ENCODE measurements around the gene RCAN3.

Gene RCAN3

DNA sequence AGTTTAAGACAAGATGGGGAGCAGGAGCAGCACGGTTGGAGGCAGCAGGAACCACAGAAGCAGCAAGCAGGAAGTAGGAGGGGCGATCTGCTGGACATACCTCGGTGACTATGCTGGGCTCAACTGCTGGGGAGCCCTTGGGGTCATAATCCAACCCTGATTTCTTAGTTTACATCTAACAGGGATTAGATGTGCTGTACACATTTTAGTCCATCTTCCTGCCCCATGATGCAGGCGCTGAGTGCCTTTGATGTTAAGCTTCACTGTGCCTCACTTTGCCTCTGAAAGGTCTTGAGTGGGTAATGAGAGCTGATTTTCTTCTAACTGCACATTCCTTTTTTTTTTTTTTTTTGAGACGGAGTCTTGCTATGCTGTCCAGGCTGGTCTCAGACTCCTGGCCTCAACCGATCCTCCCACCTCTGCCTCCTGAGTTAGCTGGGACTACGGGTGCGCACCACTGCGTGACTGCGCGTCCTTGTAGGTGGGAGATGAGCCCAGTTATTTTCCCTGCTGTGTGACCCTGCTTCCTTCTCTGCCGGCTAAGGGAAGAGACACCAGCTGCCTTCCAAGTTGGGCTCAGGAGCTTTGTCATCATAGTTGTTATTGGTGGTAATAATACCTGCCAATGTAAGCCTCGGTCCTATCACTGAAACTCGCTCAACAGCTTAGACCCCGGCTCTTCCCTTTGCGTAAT, 1.1 kb upstream of the RCAN3 start:
- Histone ChIP-seq H3K27me3 (ENCODE audit: insufficient read depth, low read length) (peaks cover 11% of the 10 kb centered on the region; the same call in 1 of the 2 replicates), H3K4me1 (ENCODE audit: insufficient read depth, low read length) (peaks cover 18% of the 10 kb centered on the region), H3K4me3 (ENCODE audit: low read length) (peak overlapping the region; percentile 91), H3K9me3 (ENCODE audit: insufficient read depth, low read depth, low read length) (no peaks in the 10 kb centered on the region), H3K27ac (ENCODE audit: low read depth, low read length) (no peak overlapping the region), H3K36me3 (ENCODE audit: insufficient read depth, low read length) (no peaks in the 10 kb centered on the region), H3K9ac (ENCODE audit: low read depth, low read length) (0 out of 2 replicates have a peak overlapping the region, but pooled peaks have one; percentile 62)
- WGBS, result 78% methylated on average over 16 of the region's 16 CpGs

- no peaks in the 10 kb centered on the region for H3K36me3 ChIP-seq (ENCODE audit: insufficient read depth, low read length)
- no peaks in the 10 kb centered on the region for H3K9me3 ChIP-seq (ENCODE audit: insufficient read depth, low read depth, low read length)
- H3K27ac ChIP-seq (ENCODE audit: low read depth, low read length), result peak overlapping the region; percentile 62; the same call in 1 of the 2 replicates
- peak overlapping the region; percentile 91 for H3K4me3 ChIP-seq (ENCODE audit: low read length)
- H3K9ac ChIP-seq (ENCODE audit: low read depth, low read length), result peak overlapping the region; percentile 62
- peaks cover 11% of the 10 kb centered on the region; the same call in 1 of the 2 replicates for H3K27me3 ChIP-seq (ENCODE audit: insufficient read depth, low read length)
- H3K4me1 ChIP-seq (ENCODE audit: insufficient read depth, low read length), result peaks cover 23% of the 10 kb centered on the region
- WGBS, result 5% methylated on average over 39 of the region's 39 CpGs
Observed at GRCh38 chr1:24502065-24502708, 449 bp upstream of the RCAN3 start.

- peak overlapping the region; percentile 61 for H3K9ac ChIP-seq (ENCODE audit: low read depth, low read length)
- peak overlapping the region; percentile 91 for H3K4me3 ChIP-seq (ENCODE audit: low read length)
- peaks cover 11% of the 10 kb centered on the region; the same call in 1 of the 2 replicates for H3K27me3 ChIP-seq (ENCODE audit: insufficient read depth, low read length)
- no peaks in the 10 kb centered on the region for H3K9me3 ChIP-seq (ENCODE audit: insufficient read depth, low read depth, low read length)
- H3K27ac ChIP-seq (ENCODE audit: low read depth, low read length), result no peak overlapping the region
- no peaks in the 10 kb centered on the region for H3K36me3 ChIP-seq (ENCODE audit: insufficient read depth, low read length)
- 4% methylated on average over 36 of the region's 53 CpGs for WGBS
- peaks cover 27% of the 10 kb centered on the region for H3K4me1 ChIP-seq (ENCODE audit: insufficient read depth, low read length)
Observed at GRCh38 chr1:24503059-24503751, 569 bp downstream of the RCAN3 start.

- Histone ChIP-seq H3K4me1 (ENCODE audit: insufficient read depth, low read length) (peaks cover 31% of the 10 kb centered on the region), H3K4me3 (ENCODE audit: low read length) (peak overlapping the region; percentile 91), H3K27ac (ENCODE audit: low read depth, low read length) (no peak overlapping the region), H3K36me3 (ENCODE audit: insufficient read depth, low read length) (no peaks in the 10 kb centered on the region), H3K27me3 (ENCODE audit: insufficient read depth, low read length) (peaks cover 11% of the 10 kb centered on the region; the same call in 1 of the 2 replicates), H3K9ac (ENCODE audit: low read depth, low read length) (no peak overlapping the region), H3K9me3 (ENCODE audit: insufficient read depth, low read depth, low read length) (no peaks in the 10 kb centered on the region)
- WGBS, result 73% methylated on average over 6 of the region's 7 CpGs
Observed at GRCh38 chr1:24503870-24504523, 1.4 kb downstream of the RCAN3 start.

DNA sequence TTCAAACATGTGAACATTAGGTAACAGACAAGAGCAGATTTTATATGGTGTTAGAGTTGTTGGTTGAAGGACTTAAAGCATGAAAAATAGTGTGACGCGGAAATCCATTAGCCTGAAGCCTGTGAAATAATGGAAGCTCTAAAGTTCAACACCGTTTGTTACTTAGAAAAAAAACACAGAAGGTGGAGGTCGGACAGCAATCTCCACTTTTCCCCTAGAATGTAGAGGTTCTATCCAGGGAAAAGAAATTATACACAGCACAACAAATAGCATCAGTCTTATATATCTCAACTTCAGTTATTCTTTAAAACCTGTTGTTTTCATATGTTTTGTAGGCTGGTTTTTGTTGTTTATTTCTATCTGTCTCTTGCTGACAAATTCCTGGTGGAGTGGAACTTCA, 1.9 kb downstream of the RCAN3 start:
- WGBS, result 89% methylated on average over 4 of the region's 4 CpGs

DNA sequence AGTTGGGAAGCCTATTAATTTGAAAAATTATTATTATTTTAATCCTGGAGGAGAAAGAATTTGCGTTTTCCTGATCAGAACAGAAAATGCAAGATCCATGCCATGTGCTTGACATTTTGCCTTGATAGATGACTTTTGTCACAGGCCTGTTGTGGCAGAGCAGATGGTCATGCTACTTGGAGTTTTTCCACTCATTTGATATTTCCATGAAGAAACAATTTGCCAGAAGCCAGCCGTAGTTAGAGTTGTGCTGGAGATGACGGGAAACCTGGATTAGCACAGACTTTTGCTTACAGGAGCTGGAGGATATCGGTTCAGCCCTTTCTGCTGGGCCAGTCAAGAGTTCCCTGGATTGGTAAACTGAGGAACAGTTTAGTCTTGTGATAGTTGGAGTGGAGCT, 3.2 kb downstream of the RCAN3 start:
- no peaks in the 10 kb centered on the region for H3K9me3 ChIP-seq (ENCODE audit: insufficient read depth, low read depth, low read length)
- no peak overlapping the region for H3K4me3 ChIP-seq (ENCODE audit: low read length)
- 91% methylated on average over 4 of the region's 4 CpGs for WGBS
- H3K4me1 ChIP-seq (ENCODE audit: insufficient read depth, low read length), result peaks cover 34% of the 10 kb centered on the region
- no peaks in the 10 kb centered on the region for H3K36me3 ChIP-seq (ENCODE audit: insufficient read depth, low read length)
- H3K27me3 ChIP-seq (ENCODE audit: insufficient read depth, low read length), result peaks cover 11% of the 10 kb centered on the region; the same call in 1 of the 2 replicates
- no peak overlapping the region for H3K27ac ChIP-seq (ENCODE audit: low read depth, low read length)
- no peak overlapping the region for H3K9ac ChIP-seq (ENCODE audit: low read depth, low read length)

More for the DNA sequence above, 1.9 kb downstream of the RCAN3 start:
- Histone ChIP-seq H3K27ac (ENCODE audit: low read depth, low read length) (no peak overlapping the region), H3K9me3 (ENCODE audit: insufficient read depth, low read depth, low read length) (no peaks in the 10 kb centered on the region), H3K27me3 (ENCODE audit: insufficient read depth, low read length) (peaks cover 11% of the 10 kb centered on the region; the same call in 1 of the 2 replicates), H3K4me1 (ENCODE audit: insufficient read depth, low read length) (peaks cover 33% of the 10 kb centered on the region), H3K4me3 (ENCODE audit: low read length) (peak overlapping the region; percentile 91; the same call in 1 of the 2 replicates), H3K9ac (ENCODE audit: low read depth, low read length) (no peak overlapping the region), H3K36me3 (ENCODE audit: insufficient read depth, low read length) (no peaks in the 10 kb centered on the region)

- Histone ChIP-seq H3K27me3 (ENCODE audit: insufficient read depth, low read length) (peaks cover 8% of the 10 kb centered on the region; the same call in 1 of the 2 replicates), H3K4me3 (ENCODE audit: low read length) (no peak overlapping the region), H3K9ac (ENCODE audit: low read depth, low read length) (no peak overlapping the region), H3K27ac (ENCODE audit: low read depth, low read length) (peak overlapping the region; percentile 24; the same call in 1 of the 2 replicates), H3K36me3 (ENCODE audit: insufficient read depth, low read length) (no peaks in the 10 kb centered on the region), H3K9me3 (ENCODE audit: insufficient read depth, low read depth, low read length) (no peaks in the 10 kb centered on the region), H3K4me1 (ENCODE audit: insufficient read depth, low read length) (peaks cover 34% of the 10 kb centered on the region)
- 84% methylated on average over 4 of the region's 5 CpGs for WGBS
Observed at GRCh38 chr1:24506691-24507381, 4.2 kb downstream of the RCAN3 start.

DNA sequence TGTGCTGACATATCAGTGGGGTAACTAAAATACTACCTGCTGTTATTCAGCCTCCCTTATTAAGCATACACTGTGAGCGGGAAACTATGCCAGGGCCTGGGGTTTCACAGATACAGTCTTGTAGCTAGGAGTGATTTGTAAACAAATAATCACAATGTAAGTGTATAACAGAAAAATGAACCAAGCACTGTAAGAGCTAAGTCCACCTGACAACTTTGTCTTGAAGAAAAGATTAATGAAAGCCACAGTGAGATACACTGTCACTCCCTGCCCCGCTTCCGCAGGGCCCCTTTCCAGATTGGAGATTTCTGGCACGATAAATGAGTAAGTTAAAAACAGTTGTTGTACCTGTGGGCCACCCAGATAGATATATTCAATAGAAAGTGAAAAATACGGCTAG, 4.8 kb downstream of the RCAN3 start:
- WGBS, result 92% methylated on average over 4 of the region's 5 CpGs
- Histone ChIP-seq H3K4me1 (ENCODE audit: insufficient read depth, low read length) (peaks cover 34% of the 10 kb centered on the region), H3K27ac (ENCODE audit: low read depth, low read length) (peak overlapping the region; percentile 24; the same call in 1 of the 2 replicates), H3K27me3 (ENCODE audit: insufficient read depth, low read length) (peaks cover 7% of the 10 kb centered on the region; the same call in 1 of the 2 replicates), H3K36me3 (ENCODE audit: insufficient read depth, low read length) (no peaks in the 10 kb centered on the region), H3K9me3 (ENCODE audit: insufficient read depth, low read depth, low read length) (no peaks in the 10 kb centered on the region), H3K4me3 (ENCODE audit: low read length) (no peak overlapping the region), H3K9ac (ENCODE audit: low read depth, low read length) (no peak overlapping the region)

- Histone ChIP-seq H3K9ac (ENCODE audit: low read depth, low read length) (no peak overlapping the region), H3K9me3 (ENCODE audit: insufficient read depth, low read depth, low read length) (no peaks in the 10 kb centered on the region), H3K27me3 (ENCODE audit: insufficient read depth, low read length) (peaks cover 3% of the 10 kb centered on the region; the same call in 1 of the 2 replicates), H3K36me3 (ENCODE audit: insufficient read depth, low read length) (no peaks in the 10 kb centered on the region), H3K27ac (ENCODE audit: low read depth, low read length) (no peak overlapping the region), H3K4me3 (ENCODE audit: low read length) (no peak overlapping the region), H3K4me1 (ENCODE audit: insufficient read depth, low read length) (peaks cover 29% of the 10 kb centered on the region)
- WGBS, result 99% methylated on average over 5 of the region's 5 CpGs
Observed at GRCh38 chr1:24508911-24509310, 6.3 kb downstream of the RCAN3 start.

DNA sequence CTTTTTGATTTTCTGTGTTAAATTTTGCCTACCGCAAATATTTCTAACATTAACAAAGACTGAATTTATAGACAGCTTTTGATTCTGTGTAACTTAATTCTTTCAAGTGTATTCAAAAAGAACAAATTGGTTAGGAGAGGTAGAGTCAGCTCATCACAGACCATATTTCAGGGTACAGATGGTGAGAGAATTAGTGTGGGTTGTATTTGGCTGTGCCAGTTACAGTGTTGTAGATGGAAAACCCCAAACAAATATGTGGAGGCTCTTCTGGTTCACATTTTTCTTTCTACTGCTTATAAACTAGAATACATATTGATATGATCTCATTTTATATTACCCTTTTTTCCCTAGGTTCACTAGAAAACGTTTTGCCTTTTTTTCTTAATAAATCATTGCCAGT, 11.1 kb downstream of the RCAN3 start:
- WGBS, result 60% methylated on average over 1 of the region's 2 CpGs
- Histone ChIP-seq H3K4me1 (ENCODE audit: insufficient read depth, low read length) (peaks cover 3% of the 10 kb centered on the region; the same call in 1 of the 2 replicates), H3K9ac (ENCODE audit: low read depth, low read length) (no peak overlapping the region), H3K4me3 (ENCODE audit: low read length) (no peak overlapping the region), H3K27ac (ENCODE audit: low read depth, low read length) (no peak overlapping the region), H3K27me3 (ENCODE audit: insufficient read depth, low read length) (no peaks in the 10 kb centered on the region), H3K36me3 (ENCODE audit: insufficient read depth, low read length) (no peaks in the 10 kb centered on the region), H3K9me3 (ENCODE audit: insufficient read depth, low read depth, low read length) (no peaks in the 10 kb centered on the region)

Measured in HUES64 (cell line).